NCI-H82 treated with DMSO at 0.1 percent for 48 hours (cell line): Measurements from ENCODE around the gene ANKRD17.

Experiments
- DNase-seq: peaks from one replicate; lab custom pipeline; 2025; ENCODE audit not compliant: unreplicated experiment; lab: John Stamatoyannopoulos, UW

ANKRD17 gene

DNA sequence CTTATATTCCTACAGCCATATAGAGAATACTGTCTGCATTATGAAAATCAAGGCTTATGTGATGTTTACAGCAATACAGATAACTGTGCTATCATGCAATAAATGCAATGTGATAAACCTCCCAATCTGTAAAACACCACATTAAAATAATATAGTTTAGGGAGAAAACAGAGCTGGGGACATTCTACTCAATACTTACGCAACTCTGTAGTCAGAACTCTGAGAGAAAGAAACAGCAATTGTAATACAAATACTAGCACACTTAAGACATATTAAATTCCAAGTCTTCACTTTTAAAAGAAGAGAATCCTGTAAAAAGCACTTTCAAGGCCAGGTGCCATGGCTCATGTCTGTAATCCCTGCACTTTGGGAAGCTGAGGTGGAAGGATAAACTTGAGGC lies 61.4 kb downstream of the ANKRD17 start:
- no peak for DNase-seq

DNA sequence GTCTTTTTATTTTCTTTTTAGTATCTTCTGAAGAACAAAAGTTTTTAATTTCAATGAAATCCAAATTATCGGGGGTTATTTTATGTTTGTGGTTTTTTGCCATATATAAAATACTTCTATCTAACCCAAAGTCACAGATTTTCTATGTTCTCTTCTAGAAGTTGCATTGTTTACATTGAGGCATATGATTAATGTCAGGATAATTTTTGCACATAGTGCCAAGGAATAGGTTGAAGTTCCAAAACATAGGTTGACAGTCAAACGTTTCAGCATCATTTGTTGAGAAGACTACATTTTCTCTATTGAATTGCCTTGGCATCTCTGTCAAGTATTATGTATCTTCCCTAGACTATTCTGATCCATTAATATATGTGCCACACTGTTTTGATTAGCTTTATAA lies 64.5 kb downstream of the ANKRD17 start:
- no peak for DNase-seq

DNA sequence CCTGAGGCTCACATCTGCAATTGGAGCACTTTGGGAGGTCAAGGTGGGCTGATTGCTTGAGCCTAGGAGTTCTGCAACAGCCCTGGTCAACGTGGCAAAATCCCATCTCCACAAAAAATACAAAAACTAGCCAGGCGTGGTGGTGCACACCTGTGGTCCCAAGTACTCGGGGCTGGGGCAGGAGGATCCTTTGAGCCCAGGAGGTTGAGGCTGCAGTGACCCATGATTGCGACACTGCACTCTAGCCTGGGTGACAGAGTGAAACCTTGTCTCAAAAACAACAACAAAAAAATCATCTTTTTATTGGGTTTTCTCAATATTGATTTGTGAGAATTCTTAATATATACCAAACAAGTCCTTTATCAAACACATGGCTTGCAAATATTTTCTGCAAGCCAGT lies 64.9 kb downstream of the ANKRD17 start:
- no peak for DNase-seq

DNA sequence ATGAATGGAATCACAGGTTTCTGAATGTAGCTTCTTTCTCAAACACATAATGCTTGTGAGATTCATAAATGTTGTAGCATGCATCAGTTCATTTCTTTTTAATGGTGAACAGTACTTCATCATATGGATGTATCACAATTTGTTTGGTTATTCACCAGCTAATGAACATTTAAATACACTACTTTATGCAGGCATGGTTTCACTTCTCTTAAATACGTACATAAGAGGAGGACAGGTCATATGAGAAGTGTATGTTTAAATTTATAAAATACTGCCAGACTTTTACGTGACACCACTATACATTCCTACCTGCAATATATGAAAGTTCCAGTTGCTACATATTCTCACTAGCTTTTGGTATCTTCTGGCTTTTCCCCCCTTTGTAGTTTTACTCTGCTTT lies 65.4 kb downstream of the ANKRD17 start:
- no peak for DNase-seq

DNA sequence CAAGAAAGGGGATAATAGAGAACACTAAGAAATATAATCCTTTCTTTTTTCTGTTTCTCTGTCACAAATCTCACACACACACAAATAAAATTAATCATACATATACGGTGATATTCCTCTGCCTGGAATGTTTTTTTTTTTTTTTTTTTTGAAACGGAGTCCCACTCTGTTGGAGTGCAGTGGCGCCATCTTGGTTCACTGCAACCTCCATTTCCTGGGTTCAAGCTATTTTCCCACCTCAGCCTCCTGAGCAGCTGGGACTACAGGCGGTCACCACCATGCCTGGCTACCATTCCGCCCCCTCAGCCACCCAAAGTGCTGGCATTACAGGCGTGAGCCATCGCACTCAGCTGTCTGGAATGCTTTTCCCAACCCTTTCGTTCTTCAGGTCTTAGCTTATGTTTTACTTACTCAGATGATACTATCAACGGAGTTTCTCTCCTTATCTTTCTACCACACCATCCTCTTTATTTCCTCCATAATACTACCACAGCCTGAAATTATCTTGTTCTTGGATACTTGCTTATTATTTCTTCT lies 69.3 kb downstream of the ANKRD17 start:
- DNase-seq: no peak

DNA sequence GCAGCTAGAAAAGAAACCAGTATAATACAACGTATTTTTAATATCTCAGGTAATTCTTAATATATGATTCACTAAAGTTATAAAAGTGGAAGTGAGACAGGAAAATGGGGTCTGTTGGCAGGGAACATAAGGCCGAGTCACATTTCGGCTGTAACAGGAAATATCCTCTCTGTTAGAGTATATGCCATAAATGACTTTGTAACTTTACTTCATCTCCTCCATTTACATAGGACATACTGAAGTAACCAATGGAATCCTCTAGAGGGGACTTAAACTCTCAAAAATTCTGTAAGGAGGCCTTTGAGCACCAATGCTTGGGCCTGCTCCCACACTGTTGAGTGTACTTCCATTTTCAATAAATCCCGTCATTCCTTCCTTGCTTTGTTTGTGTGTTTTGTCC lies 71.3 kb downstream of the ANKRD17 start:
- no peak for DNase-seq

DNA sequence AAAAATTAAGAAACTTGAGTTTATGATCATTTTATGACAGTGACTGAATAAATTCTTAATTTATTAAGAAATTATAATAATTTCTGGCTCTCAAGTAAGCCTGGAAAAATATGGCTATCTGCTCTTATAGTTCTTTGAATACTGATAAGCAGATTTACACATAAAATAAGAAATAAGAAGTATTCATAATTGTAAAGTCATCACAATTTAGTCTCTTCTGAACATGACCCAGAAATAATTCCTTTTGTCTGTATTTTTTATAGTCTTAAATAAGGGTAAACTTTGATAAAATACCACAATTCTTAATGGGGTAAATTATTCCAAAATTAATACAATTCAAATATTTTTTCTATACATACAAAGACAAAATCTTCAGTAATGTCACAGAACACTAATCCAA lies 72.7 kb downstream of the ANKRD17 start:
- no peak for DNase-seq

DNA sequence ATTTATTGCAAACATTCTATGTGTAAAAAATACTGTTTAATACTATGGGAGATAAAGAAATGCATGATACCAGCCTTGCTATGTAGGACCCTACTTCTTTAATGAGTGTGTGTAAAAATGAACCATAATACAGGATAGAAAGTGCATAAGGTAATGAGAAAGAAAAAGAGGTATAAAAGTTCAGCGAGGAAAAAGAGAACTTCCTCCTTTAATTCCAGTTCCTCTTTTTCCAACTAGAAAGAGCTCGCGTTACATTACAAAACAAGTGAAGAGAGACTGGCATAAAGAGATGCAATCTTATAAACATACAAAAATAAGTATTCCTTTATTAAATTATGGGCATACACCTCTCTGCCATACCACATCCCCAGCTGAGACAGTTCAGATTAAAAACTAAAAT lies 77.4 kb downstream of the ANKRD17 start:
- DNase-seq: no peak

DNA sequence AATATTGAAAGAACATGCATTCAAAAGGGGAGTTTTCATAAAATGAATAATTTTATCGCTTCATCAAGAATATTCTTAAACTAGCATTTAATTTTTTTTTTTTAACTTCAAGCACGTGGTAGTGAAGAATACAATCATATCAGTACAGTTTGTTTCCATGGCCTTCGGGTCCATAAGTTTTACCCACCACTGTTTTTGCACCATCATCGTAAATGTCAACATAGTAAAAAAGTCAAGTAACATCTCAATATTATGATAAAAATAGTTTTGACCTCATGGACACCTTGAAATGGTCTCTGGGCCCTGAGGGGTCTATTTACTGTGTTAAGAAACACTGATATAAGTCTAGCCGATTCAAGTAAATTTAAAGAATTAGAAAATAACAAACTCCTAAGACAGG lies 80.2 kb downstream of the ANKRD17 start:
- no peak for DNase-seq

DNA sequence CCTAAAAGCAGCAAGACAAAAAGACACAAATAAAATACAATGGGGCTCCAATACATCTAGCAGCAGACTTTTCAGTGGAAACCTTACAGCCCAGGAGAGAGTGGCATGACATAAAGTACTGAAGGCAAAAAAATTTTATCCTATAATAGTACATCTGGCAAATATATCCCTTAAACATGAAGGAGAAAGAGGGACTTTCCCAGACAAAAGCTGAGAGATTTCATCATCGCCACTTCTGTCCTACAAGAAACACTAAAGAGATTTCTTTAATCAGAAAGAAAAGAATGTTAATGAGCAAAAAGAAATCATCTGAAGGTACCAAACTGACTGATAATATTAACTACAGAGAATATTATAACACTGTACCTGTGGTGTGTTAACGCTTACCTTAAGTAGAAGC lies 86.4 kb downstream of the ANKRD17 start:
- no peak for DNase-seq

DNA sequence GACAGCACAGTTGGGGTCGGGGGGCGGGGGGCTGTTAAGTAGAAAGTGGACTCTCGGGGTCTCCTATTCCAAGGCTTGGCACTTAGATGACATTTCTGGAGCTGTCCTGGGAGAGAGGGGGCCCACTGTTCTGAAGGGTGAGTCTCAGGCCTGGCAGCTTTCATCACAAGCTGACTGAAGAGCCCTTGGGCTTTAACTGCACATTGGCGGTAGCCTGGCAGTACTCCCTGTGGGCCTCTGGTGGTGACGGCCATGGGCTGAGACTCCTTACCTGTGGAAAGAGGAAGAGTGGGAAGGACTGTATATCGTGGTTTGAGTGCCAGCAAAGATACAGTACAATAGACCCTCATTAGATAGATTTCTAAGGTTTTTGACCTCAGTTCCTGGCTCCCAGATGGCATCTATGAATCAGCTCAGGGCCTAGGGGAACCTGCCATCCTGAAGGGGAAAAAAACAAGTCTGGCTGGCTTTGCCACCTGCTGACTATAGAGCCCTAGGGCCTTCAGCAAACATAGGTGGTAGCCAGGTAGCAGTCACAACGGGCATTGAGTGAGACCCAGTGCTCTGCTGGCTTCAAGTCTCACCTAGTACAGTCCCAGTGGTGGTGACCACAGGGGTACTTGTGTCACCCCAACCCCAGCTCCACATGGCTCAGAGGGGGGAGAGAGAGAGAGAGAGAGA lies 87.9 kb downstream of the ANKRD17 start:
- no peak for DNase-seq

DNA sequence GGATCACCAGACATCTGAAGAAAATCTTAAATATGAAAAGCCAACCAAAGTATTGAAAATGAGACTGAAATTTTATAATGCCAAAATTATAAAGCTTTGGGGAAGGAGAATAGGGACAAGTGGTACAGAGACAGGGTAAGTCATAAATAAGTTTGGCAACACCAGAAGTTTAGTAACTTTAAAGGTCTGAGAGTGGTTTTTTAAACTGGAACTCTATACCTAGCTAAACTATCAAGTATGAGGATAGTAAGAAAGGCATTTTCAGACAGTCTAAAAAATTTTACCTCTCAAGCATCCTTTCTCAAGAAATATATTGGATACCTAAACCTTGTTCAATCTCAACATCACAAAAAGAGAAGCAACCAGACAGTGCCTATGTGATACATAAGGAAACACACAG lies 92.4 kb downstream of the ANKRD17 start:
- no peak for DNase-seq

DNA sequence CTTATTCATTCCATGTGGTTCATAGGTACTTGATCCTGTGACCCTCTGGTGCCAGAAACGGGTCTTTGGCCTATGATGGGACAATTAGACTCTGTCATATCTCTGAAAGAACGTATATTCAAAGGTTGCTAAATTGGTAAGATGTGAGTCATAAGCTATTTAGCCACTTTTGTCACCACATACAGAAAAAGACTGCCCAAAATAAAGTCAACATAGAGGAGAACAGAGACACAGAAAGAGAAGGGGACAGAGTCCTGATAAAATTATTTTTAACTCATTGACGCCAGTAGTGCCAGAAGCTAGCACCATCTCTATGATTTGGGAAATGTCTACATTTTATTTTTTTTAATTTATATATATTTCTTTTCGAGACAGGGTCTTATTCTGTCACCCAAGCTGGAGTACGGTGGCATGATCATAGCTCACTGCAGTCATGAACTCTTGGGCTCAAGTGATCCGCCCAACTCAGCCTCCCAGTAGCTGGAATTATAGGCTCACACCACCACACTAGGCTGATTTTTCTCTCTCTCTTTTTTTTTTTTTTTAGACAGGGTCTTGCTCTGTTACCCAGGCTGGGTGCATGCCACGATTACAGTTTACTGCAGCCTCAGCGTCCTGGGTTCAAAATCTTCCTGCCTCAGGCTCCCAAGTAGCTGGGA lies 96.9 kb downstream of the ANKRD17 start:
- DNase-seq: no peak

DNA sequence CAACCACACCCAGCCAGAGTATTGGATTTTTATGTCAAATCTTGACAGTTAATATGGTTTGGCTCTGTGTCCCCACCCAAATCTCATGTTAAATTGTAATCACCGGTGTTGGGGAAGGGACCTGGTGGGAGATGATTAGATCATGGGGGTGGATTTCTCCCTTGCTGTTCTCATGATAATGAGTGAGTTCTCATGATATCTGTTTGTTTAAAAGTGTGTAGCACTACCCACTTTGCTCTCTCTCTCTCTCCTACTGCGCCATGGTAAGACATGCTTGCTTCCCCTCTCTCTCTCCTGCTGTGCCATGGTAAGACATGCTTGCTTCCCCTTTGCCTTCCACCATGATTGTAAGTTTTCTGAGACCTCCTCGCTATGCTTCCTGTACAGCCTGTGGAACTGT lies 102.2 kb downstream of the ANKRD17 start:
- DNase-seq: no peak

DNA sequence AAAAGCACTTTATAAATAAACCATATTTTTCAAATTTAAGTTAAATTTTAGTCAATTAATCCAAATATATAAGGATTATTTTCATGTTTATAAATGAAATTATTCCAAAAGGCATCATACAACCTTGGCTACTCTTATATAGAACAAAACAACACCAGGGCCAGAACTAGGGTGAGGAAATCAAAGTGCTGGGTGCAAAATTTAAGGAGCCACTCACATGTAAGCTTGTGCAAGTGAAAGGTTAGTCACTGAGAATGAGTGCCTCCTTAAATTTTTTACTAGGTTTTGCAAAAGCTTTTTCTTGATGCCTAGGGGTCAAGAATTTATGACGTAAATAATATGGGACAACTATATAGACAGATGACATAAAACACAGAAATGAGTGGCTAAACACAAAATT lies 105.7 kb downstream of the ANKRD17 start:
- no peak for DNase-seq

DNA sequence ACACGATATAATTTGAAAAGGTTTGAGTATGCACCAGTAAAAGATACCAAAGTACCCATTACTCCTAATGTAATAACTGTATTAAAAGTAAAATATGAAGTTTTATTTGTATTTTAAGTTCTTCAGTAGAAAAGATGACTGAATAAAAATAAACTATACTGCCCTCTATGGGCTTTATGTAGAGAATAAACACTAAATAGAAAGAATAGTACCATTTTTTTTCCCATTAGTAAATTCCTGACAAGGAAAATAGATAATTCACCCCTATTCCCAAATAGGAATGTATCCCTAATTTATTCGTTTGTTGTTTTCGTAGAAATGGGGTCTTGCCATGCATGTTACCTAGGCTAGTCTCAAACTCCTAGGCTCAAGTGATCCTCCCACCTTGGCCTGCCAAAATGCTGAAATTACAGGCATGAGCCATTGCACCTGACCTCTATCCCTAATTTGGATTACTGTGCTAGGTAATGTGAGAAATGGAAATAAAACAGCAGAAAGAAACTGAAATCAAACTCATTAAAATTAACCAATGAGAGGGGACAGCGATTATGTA lies 115.5 kb downstream of the ANKRD17 start:
- no peak for DNase-seq

DNA sequence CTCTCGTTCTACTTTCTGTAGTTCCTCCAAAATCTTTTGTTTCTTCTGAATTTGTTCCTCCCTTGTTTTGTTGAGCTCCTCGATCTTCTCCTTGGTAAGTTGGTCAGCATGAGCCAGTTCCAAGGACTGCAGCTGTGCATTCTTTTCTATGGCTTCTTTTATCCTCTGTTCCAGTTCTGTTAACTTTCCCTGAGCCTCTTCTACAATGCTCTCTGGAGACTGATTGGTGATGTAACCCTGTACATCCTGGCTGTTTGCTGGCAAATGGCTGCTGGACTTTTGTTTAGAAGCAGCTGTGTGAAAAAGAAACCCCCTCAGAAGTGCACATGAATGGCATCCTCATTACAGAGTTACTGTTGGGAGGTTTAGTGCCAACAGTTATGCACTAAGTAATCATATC lies 118.6 kb downstream of the ANKRD17 start:
- DNase-seq: no peak

DNA sequence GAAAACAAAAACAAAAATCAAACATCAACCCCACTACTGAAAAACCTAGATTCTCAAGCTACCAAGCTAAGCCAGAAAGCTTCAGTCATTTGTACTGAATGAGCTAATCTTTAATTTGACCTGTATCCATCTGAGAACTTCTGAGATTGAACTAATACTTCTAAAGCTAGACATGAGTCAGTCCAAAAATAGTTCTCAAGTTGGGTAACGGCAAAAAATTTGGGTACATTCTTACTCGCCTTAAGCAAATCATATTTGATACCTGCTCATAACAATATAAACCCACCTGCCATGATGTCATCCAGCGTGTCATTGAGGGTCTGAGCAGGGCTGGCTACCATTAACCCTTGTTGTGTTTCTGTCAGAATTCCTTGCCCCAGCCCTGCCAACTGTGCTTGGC lies 119.4 kb downstream of the ANKRD17 start:
- no peak for DNase-seq

DNA sequence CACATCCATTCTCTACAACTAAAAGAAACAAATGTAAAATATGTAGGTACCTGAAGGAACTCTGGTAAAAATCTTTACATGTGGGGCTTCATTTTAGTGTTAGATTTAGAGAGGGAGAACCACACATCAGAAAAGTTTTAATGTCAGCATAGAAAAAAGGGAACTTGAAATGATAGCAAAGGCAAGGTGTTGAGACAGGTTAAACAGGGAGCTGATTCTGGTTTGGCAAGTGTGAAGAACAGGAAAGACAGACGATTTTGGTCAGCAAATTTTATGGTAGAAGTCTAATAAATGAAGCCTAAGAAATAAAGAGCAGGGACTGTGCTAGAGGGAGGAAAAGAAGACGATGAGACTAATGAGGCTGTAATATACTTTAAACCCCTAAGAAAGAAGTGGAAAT lies 121.5 kb downstream of the ANKRD17 start:
- DNase-seq: no peak

DNA sequence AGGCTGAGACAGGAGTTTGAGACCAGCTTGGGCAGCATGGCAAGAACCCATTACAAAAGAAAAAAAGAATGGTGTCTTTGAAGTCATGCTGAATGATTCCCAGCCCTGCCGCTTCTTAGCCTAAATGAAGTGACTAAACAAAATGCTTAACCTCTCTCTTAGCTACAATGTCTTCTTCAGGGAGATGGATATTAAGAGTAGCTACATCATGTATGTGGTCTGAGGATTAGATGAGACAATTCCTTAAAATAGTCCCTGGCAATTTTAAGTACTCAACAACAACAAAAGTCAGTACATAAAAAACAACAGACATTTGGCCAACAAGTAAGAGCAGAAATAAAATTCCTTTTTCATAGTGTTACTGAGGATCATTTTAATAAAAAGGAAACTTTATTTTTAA lies 124.8 kb downstream of the ANKRD17 start:
- no peak for DNase-seq

DNA sequence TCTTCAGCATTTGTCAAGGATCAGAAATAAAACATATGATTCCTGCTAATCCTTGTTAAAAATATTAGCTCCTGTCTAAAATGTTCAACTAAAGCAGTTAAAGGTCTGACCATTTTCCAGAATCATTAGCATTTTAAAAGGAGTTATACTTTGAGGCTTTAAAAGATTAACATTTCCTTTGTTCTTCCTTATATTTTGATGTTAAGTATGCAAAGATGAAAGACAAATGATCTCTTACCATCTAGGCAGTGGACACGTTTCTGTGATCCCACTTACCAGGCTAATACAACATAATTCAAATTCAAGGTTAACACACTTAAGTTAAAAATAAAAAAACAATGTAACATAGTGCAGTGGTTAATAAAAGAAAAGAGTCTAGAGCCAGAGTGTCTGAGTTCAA lies 127.3 kb downstream of the ANKRD17 start:
- DNase-seq: no peak

DNA sequence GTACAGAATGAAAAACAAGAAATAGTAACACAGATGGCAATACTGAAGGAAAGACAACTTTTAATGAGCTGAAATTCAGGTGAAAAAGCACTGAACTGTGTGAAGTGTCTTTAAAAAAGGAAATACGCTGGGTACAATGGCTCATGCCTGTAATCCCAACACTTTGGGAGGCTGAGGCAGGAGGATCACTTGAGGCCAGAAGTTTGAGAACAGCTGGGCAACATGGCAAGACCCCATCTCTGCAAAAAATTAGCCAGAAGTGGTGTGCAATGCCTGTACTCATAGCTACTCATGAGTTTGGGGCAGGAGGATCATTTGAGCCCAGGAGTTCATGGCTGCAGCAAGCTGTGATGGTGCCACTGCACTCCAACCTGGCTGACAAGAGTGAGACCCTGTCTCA lies 129.3 kb downstream of the ANKRD17 start:
- DNase-seq: no peak
